GM12878 (cell line): ENCODE data around the gene CSRP1. TPM values are rescaled to one million over a fixed set of nuclear protein-coding genes. Genes with fewer than 3 reads are reported as not detected.

ENCODE experiments used
- ATAC-seq: fragments of 200-7000 bp; cut with Tn5 transposase; 3 replicates; pipeline ENCODE4 v1.9.1; 2020; ENCODE audit warnings: mild to moderate bottlenecking, moderate library complexity
- BruUV-seq: library from RNA; stranded (reverse); fragments of 400-500 nt; replicated peaks from 2 replicates; lab custom pipeline; 2021; lab: Mats Ljungman, UMichigan
- CTCF ChIA-PET: fragments of 300-600 bp; sonication (Branson Sonifier 250); formaldehyde crosslinking; extraction: SDS; loops from one replicate; lab custom pipeline; 2021; ENCODE audit warnings: inconsistent platforms; lab: Yijun Ruan, JAX
- POLR2A ChIA-PET: fragments of 350-600 bp; formaldehyde crosslinking; extraction: SDS; loops from one replicate; lab custom pipeline; 2021; ENCODE audit warnings: inconsistent platforms; lab: Charles Lee
- RAD21 ChIA-PET: fragments of 300-600 bp; sonication (Branson Sonifier 250); formaldehyde crosslinking; loops from one replicate; lab custom pipeline; 2023; ENCODE audit warnings: antibody characterized with exemption; ENCODE audit not compliant: unreplicated experiment; lab: Charles Lee
- SMC1A ChIA-PET: fragments of 300-600 bp; sonication (Branson Sonifier 250); formaldehyde crosslinking; loops from one replicate; lab custom pipeline; 2023; ENCODE audit not compliant: unreplicated experiment, uncharacterized antibody; lab: Charles Lee
- DNase-seq: peaks from one replicate; pipeline ENCODE4 v3.0.0-alpha.2; 2011; ENCODE audit warnings: low read depth, low spot score
- FAIRE-seq: peaks from 3 replicates; lab custom pipeline; 2011; peaks lifted over from hg19 to GRCh38; lab: Jason Lieb, UNC
- H2AFZ ChIP-seq: 2 replicates; pipeline ENCODE4 v1.6.0; 2011; ENCODE audit warnings: low read depth, low read length, control low read depth; ENCODE audit not compliant: control insufficient read depth
- H3K27ac ChIP-seq: 2 replicates; pipeline ENCODE4 v1.5.1; 2011; ENCODE audit warnings: control low read depth; ENCODE audit not compliant: control insufficient read depth, insufficient read depth
- H3K27me3 ChIP-seq, 2 experiments: replicated peaks in 1 of 2; 2 replicates each; pipeline versions ENCODE4 v1.6.0 to v1.6.1; 2011; ENCODE audit warnings: low read length in 1 of 2; ENCODE audit not compliant: control insufficient read depth in 2 of 2, insufficient read depth in 2 of 2
- H3K36me3 ChIP-seq, 2 experiments: 2 replicates each; pipeline ENCODE4 v1.5.1; 2011; ENCODE audit warnings: low read length in 1 of 2; ENCODE audit not compliant: control insufficient read depth in 2 of 2, insufficient read depth in 2 of 2
- H3K4me1 ChIP-seq: 2 replicates; pipeline ENCODE4 v1.6.1; 2011; ENCODE audit warnings: mild to moderate bottlenecking, low read length, moderate library complexity, mixed read lengths; ENCODE audit not compliant: control insufficient read depth, insufficient read depth
- H3K4me2 ChIP-seq: 2 replicates; pipeline ENCODE4 v1.6.0; 2011; ENCODE audit warnings: control low read depth; ENCODE audit not compliant: control insufficient read depth, insufficient read depth
- H3K4me3 ChIP-seq: fragments of 200-600 bp; sonication (generic); 2 replicates; pipeline ENCODE4 v1.5.1; 2016
- H3K79me2 ChIP-seq: 2 replicates; pipeline ENCODE4 v1.6.0; 2011; ENCODE audit warnings: low read length; ENCODE audit not compliant: control insufficient read depth, insufficient read depth
- H3K9ac ChIP-seq: 2 replicates; pipeline ENCODE4 v1.8.0; 2011; ENCODE audit warnings: low read length, control low read depth, mixed read lengths; ENCODE audit not compliant: control insufficient read depth, insufficient read depth
- H3K9me3 ChIP-seq: replicated peaks from 3 replicates; pipeline ENCODE4 v1.5.1; 2011; ENCODE audit warnings: mild to moderate bottlenecking, low read length; ENCODE audit not compliant: control insufficient read depth, insufficient read depth
- H4K20me1 ChIP-seq: 2 replicates; pipeline ENCODE4 v1.6.0; 2011; ENCODE audit not compliant: control insufficient read depth, insufficient read depth
- ATF7 ChIP-seq: fragments of 450-650 bp; IDR thresholded peaks from 2 replicates; pipeline ENCODE4 v1.6.1; 2016; ENCODE audit warnings: low read depth, mild to moderate bottlenecking
- CHD4 ChIP-seq: fragments of 200-600 bp; sonication (generic); IDR thresholded peaks from 2 replicates; pipeline ENCODE4 v1.6.1; 2016; ENCODE audit warnings: mild to moderate bottlenecking
- FOS ChIP-seq: IDR thresholded peaks from 3 replicates; pipeline ENCODE4 v1.6.1; 2011; ENCODE audit warnings: borderline replicate concordance; ENCODE audit not compliant: insufficient read length; ENCODE audit errors: extremely low read depth
- FOXM1 ChIP-seq: IDR thresholded peaks from 2 replicates; pipeline ENCODE4 v1.6.1; 2012; ENCODE audit warnings: low read depth, mild to moderate bottlenecking, inconsistent platforms, low read length, moderate library complexity
- IRF5 ChIP-seq: fragments of 450-650 bp; IDR thresholded peaks from 2 replicates; pipeline ENCODE4 v1.6.1; 2017; ENCODE audit warnings: borderline replicate concordance
- MEF2B ChIP-seq: fragments of 450-650 bp; IDR thresholded peaks from 2 replicates; pipeline ENCODE4 v1.6.1; 2018; ENCODE audit warnings: mild to moderate bottlenecking, moderate library complexity; ENCODE audit not compliant: partially characterized antibody, poor library complexity, severe bottlenecking
- NFIC ChIP-seq: IDR thresholded peaks from 2 replicates; pipeline ENCODE4 v1.6.1; 2012; ENCODE audit warnings: low read depth, mild to moderate bottlenecking, inconsistent platforms, low read length, moderate library complexity
- RBBP5 ChIP-seq: fragments of 200-600 bp; sonication (generic); conservative IDR thresholded peaks from 2 replicates; pipeline ENCODE4 v1.6.1; 2016
- RELA ChIP-seq: fragments of 450-650 bp; IDR thresholded peaks from 2 replicates; pipeline ENCODE4 v1.8.0; 2014; ENCODE audit warnings: borderline replicate concordance; ENCODE audit not compliant: partially characterized antibody
- SKIL ChIP-seq: fragments of 450-650 bp; IDR thresholded peaks from 2 replicates; pipeline ENCODE4 v1.6.1; 2017; ENCODE audit warnings: mild to moderate bottlenecking, low read depth, inconsistent platforms; ENCODE audit not compliant: poor library complexity, severe bottlenecking
- SP1 ChIP-seq: IDR thresholded peaks from one replicate; pipeline ENCODE4 v1.6.1; 2011; ENCODE audit warnings: low read depth, low read length
- ZBED1 ChIP-seq: IDR thresholded peaks from 2 replicates; pipeline ENCODE4 v1.6.1; 2016; ENCODE audit warnings: borderline replicate concordance
- ZSCAN29 ChIP-seq: fragments of 450-650 bp; IDR thresholded peaks from 2 replicates; pipeline ENCODE4 v1.6.1; 2017; ENCODE audit warnings: mild to moderate bottlenecking, moderate library complexity
- WGBS: methylation state at CpG from one replicate; pipeline ENCODE4 v1.1.6; 2016; ENCODE audit warnings: low lambda C conversion rate; ENCODE audit not compliant: insufficient replicate concordance, insufficient coverage; ENCODE audit errors: missing lambda C conversion rate; 5-methylcytosine and 5-hydroxymethylcytosine counted together
- in situ Hi-C: fragments of 300-500 bp; cut with MboI; formaldehyde crosslinking; loops from 9 replicates; pipeline ENCODE4 v1.14.3; 2018; ENCODE audit warnings: mixed read lengths
- intact Hi-C: fragments of 100-400 bp; cut with micrococcal nuclease; formaldehyde crosslinking; loops from one replicate; pipeline ENCODE4 v1.14.2; 2022; ENCODE audit not compliant: unreplicated experiment
- polyA plus RNA-seq, 11 experiments: library from polyadenylated mRNA; depleted of rRNA in 4 of 11; unstranded in 6 of 11; stranded (reverse) in 5 of 11; fragments of >200 nt; fragmentation: Nextera tagmentation in 4 of 11; fragmentation: Illumina TruSeq in 1 of 11; extraction: Ambion mirVana in 4 of 11; extraction: Trizol in 1 of 11; gene quantifications; 1 replicate in 1 of 11; 2 replicates in 10 of 11; pipeline versions ENCODE4 v1.2.1 to v1.2.3, GENCODE V29; 2011 to 2016; ENCODE audit warnings: inconsistent platforms in 2 of 11, missing spikeins in 2 of 11, low read depth in 1 of 11
- total RNA-seq, 4 experiments: library from RNA; depleted of rRNA in 3 of 4; stranded (reverse); fragments of >200 nt in 3 of 4; fragmentation: Illumina TruSeq in 1 of 4; extraction: Trizol in 1 of 4; gene quantifications; 2 replicates each; pipeline versions ENCODE4 v1.2.1 to v1.2.3, GENCODE V29; 2013 to 2021
- TF ChIP-seq, protein P1 (sequence below): fragments of 450-650 bp; conservative IDR thresholded peaks from 2 replicates; pipeline ENCODE4 v1.6.1; 2017; ENCODE audit warnings: mild to moderate bottlenecking, moderate library complexity
- TF ChIP-seq, protein P2 (sequence below): fragments of 450-650 bp; IDR thresholded peaks from 2 replicates; pipeline ENCODE4 v1.6.1; 2017; ENCODE audit warnings: low read depth, mild to moderate bottlenecking, moderate library complexity

Gene CSRP1
- total and polyA plus RNA-seq, 10 of the 15 experiments (the other 5 are each of a cell fraction or from before 2014, with no cell fraction given): 23.4 to 99.2 (median 80.7) TPM

- no peak overlapping the region for H3K4me2 ChIP-seq
- H3K4me3 ChIP-seq: no peak overlapping the region
- H3K27ac ChIP-seq: no peak overlapping the region
- ChIA-PET CTCF (interaction anchor here (0.8 to 2.7 kb wide), 7 partner anchors 8 to 241 kb away, joined by 3 to 9 read pairs (median 4); no protein-coding TSS in a partner anchor), SMC1A (interaction anchor here (1.0 to 1.3 kb wide), 2 partner anchors 13 to 241 kb away, joined by 3 read pairs; no protein-coding TSS in a partner anchor), RAD21 (no interaction called here), POLR2A (no interaction called here)
- no TSS peak for BruUV-seq
- H3K36me3 ChIP-seq: no peaks in the 10 kb centered on the region
- TF ChIP-seq SKIL (no peak), RELA (no peak), MEF2B (no peak), SP1 (no peak), IRF5 (no peak), RBBP5 (no peak), NFIC (no peak), ZBED1 (no peak), ATF7 (no peak), ZSCAN29 (no peak), FOXM1 (no peak), CHD4 (no peak), FOS (no peak)
- TF ChIP-seq, protein P1, sequence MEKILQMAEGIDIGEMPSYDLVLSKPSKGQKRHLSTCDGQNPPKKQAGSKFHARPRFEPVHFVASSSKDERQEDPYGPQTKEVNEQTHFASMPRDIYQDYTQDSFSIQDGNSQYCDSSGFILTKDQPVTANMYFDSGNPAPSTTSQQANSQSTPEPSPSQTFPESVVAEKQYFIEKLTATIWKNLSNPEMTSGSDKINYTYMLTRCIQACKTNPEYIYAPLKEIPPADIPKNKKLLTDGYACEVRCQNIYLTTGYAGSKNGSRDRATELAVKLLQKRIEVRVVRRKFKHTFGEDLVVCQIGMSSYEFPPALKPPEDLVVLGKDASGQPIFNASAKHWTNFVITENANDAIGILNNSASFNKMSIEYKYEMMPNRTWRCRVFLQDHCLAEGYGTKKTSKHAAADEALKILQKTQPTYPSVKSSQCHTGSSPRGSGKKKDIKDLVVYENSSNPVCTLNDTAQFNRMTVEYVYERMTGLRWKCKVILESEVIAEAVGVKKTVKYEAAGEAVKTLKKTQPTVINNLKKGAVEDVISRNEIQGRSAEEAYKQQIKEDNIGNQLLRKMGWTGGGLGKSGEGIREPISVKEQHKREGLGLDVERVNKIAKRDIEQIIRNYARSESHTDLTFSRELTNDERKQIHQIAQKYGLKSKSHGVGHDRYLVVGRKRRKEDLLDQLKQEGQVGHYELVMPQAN: no peak
- TF ChIP-seq, protein P2, sequence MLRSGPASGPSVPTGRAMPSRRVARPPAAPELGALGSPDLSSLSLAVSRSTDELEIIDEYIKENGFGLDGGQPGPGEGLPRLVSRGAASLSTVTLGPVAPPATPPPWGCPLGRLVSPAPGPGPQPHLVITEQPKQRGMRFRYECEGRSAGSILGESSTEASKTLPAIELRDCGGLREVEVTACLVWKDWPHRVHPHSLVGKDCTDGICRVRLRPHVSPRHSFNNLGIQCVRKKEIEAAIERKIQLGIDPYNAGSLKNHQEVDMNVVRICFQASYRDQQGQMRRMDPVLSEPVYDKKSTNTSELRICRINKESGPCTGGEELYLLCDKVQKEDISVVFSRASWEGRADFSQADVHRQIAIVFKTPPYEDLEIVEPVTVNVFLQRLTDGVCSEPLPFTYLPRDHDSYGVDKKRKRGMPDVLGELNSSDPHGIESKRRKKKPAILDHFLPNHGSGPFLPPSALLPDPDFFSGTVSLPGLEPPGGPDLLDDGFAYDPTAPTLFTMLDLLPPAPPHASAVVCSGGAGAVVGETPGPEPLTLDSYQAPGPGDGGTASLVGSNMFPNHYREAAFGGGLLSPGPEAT: no peak
- WGBS: 37% methylated on average over 8 of the region's 8 CpGs
- DNase-seq: no peak
- in situ Hi-C loops: no loop called here
- FAIRE-seq: no peak
- ATAC-seq: no peak
- intact Hi-C loops: no loop called here
- H3K27me3 ChIP-seq: peaks cover 0 to 1% of the 10 kb centered on the region in 2 experiments; a peak in 1 of 4 replicates
- no peaks in the 10 kb centered on the region for H3K79me2 ChIP-seq
- H3K9me3 ChIP-seq: no peaks in the 10 kb centered on the region
- H3K9ac ChIP-seq: no peak overlapping the region
- H4K20me1 ChIP-seq: no peaks in the 10 kb centered on the region
- no peak overlapping the region for H2AFZ ChIP-seq
- H3K4me1 ChIP-seq: no peaks in the 10 kb centered on the region
Measured at GRCh38 chr1:201553496-201554189, 46.7 kb upstream of the CSRP1 start.
